GM12878 (cell line): Measurements from ENCODE around the gene FAM47E. TPM values are rescaled to one million over a fixed set of nuclear protein-coding genes. Genes with fewer than 3 reads are reported as not detected.

Experiments used
- ATAC-seq: fragments of 200-7000 bp; cut with Tn5 transposase; 3 replicates; pipeline ENCODE4 v1.9.1; 2020; ENCODE audit warnings: mild to moderate bottlenecking, moderate library complexity
- BruUV-seq: library from RNA; stranded (reverse); fragments of 400-500 nt; replicated peaks from 2 replicates; lab custom pipeline; 2021; lab: Mats Ljungman, UMichigan
- CTCF ChIA-PET: fragments of 300-600 bp; sonication (Branson Sonifier 250); formaldehyde crosslinking; extraction: SDS; loops from one replicate; lab custom pipeline; 2021; ENCODE audit warnings: inconsistent platforms; lab: Yijun Ruan, JAX
- POLR2A ChIA-PET: fragments of 350-600 bp; formaldehyde crosslinking; extraction: SDS; loops from one replicate; lab custom pipeline; 2021; ENCODE audit warnings: inconsistent platforms; lab: Charles Lee
- RAD21 ChIA-PET: fragments of 300-600 bp; sonication (Branson Sonifier 250); formaldehyde crosslinking; loops from one replicate; lab custom pipeline; 2023; ENCODE audit warnings: antibody characterized with exemption; ENCODE audit not compliant: unreplicated experiment; lab: Charles Lee
- SMC1A ChIA-PET: fragments of 300-600 bp; sonication (Branson Sonifier 250); formaldehyde crosslinking; loops from one replicate; lab custom pipeline; 2023; ENCODE audit not compliant: unreplicated experiment, uncharacterized antibody; lab: Charles Lee
- DNase-seq: peaks from one replicate; pipeline ENCODE4 v3.0.0-alpha.2; 2011; ENCODE audit warnings: low read depth, low spot score
- FAIRE-seq: peaks from 3 replicates; lab custom pipeline; 2011; peaks lifted over from hg19 to GRCh38; lab: Jason Lieb, UNC
- H2AFZ ChIP-seq: 2 replicates; pipeline ENCODE4 v1.6.0; 2011; ENCODE audit warnings: low read depth, low read length, control low read depth; ENCODE audit not compliant: control insufficient read depth
- H3K27ac ChIP-seq: 2 replicates; pipeline ENCODE4 v1.5.1; 2011; ENCODE audit warnings: control low read depth; ENCODE audit not compliant: control insufficient read depth, insufficient read depth
- H3K27me3 ChIP-seq, 2 experiments: replicated peaks in 1 of 2; 2 replicates each; pipeline versions ENCODE4 v1.6.0 to v1.6.1; 2011; ENCODE audit warnings: low read length in 1 of 2; ENCODE audit not compliant: control insufficient read depth in 2 of 2, insufficient read depth in 2 of 2
- H3K36me3 ChIP-seq, 2 experiments: 2 replicates each; pipeline ENCODE4 v1.5.1; 2011; ENCODE audit warnings: low read length in 1 of 2; ENCODE audit not compliant: control insufficient read depth in 2 of 2, insufficient read depth in 2 of 2
- H3K4me1 ChIP-seq: 2 replicates; pipeline ENCODE4 v1.6.1; 2011; ENCODE audit warnings: mild to moderate bottlenecking, low read length, moderate library complexity, mixed read lengths; ENCODE audit not compliant: control insufficient read depth, insufficient read depth
- H3K4me2 ChIP-seq: 2 replicates; pipeline ENCODE4 v1.6.0; 2011; ENCODE audit warnings: control low read depth; ENCODE audit not compliant: control insufficient read depth, insufficient read depth
- H3K4me3 ChIP-seq: fragments of 200-600 bp; sonication (generic); 2 replicates; pipeline ENCODE4 v1.5.1; 2016
- H3K79me2 ChIP-seq: 2 replicates; pipeline ENCODE4 v1.6.0; 2011; ENCODE audit warnings: low read length; ENCODE audit not compliant: control insufficient read depth, insufficient read depth
- H3K9ac ChIP-seq: 2 replicates; pipeline ENCODE4 v1.8.0; 2011; ENCODE audit warnings: low read length, control low read depth, mixed read lengths; ENCODE audit not compliant: control insufficient read depth, insufficient read depth
- H3K9me3 ChIP-seq: replicated peaks from 3 replicates; pipeline ENCODE4 v1.5.1; 2011; ENCODE audit warnings: mild to moderate bottlenecking, low read length; ENCODE audit not compliant: control insufficient read depth, insufficient read depth
- H4K20me1 ChIP-seq: 2 replicates; pipeline ENCODE4 v1.6.0; 2011; ENCODE audit not compliant: control insufficient read depth, insufficient read depth
- ASH2L ChIP-seq: fragments of 300-600, 200-600 bp; sonication (generic); IDR thresholded peaks from 2 replicates; pipeline ENCODE4 v1.6.1; 2017; ENCODE audit warnings: low read depth, mild to moderate bottlenecking, borderline replicate concordance
- BHLHE40 ChIP-seq, 2 experiments: fragments of 450-650 bp in 1 of 2; IDR thresholded peaks; 2 replicates each; pipeline ENCODE4 v1.6.1; 2011 to 2017; ENCODE audit warnings: low read depth in 2 of 2, borderline replicate concordance in 1 of 2, improper control_type of control experiment in 1 of 2, low read length in 1 of 2, mild to moderate bottlenecking in 1 of 2
- CEBPB ChIP-seq, 2 experiments: fragments of 150-350 bp in 1 of 2; IDR thresholded peaks; 2 replicates each; pipeline ENCODE4 v1.6.1; 2012 to 2014; ENCODE audit warnings: low read depth in 2 of 2, low read length in 2 of 2, borderline replicate concordance in 1 of 2, inconsistent platforms in 1 of 2
- FOXM1 ChIP-seq: IDR thresholded peaks from 2 replicates; pipeline ENCODE4 v1.6.1; 2012; ENCODE audit warnings: low read depth, mild to moderate bottlenecking, inconsistent platforms, low read length, moderate library complexity
- HDAC6 ChIP-seq: fragments of 200-600 bp; sonication (generic); IDR thresholded peaks from one replicate; pipeline ENCODE4 v1.8.0; 2017; ENCODE audit warnings: antibody characterized with exemption; ENCODE audit not compliant: unreplicated experiment
- MXI1 ChIP-seq: fragments of 150-350 bp; IDR thresholded peaks from 2 replicates; pipeline ENCODE4 v1.6.1; 2011; ENCODE audit warnings: low read depth, mild to moderate bottlenecking, inconsistent platforms, low read length, improper control_type of control experiment
- PML ChIP-seq: IDR thresholded peaks from 2 replicates; pipeline ENCODE4 v1.6.1; 2012; ENCODE audit warnings: low read length, inconsistent platforms
- RAD21 ChIP-seq: IDR thresholded peaks from 2 replicates; pipeline ENCODE4 v1.6.1; 2011; ENCODE audit warnings: mild to moderate bottlenecking, low read depth, low read length, moderate library complexity; ENCODE audit not compliant: insufficient read depth
- RCOR1 ChIP-seq: conservative IDR thresholded peaks from 2 replicates; pipeline ENCODE4 v1.6.1; 2012; ENCODE audit warnings: low read depth, low read length, improper control_type of control experiment
- SIX5 ChIP-seq: IDR thresholded peaks from 2 replicates; pipeline ENCODE4 v1.6.1; 2011; ENCODE audit warnings: mild to moderate bottlenecking, low read depth, low read length, moderate library complexity; ENCODE audit not compliant: severe bottlenecking
- TAF1 ChIP-seq: IDR thresholded peaks from 2 replicates; pipeline ENCODE4 v1.6.1; 2011; ENCODE audit warnings: mild to moderate bottlenecking, low read depth, low read length, borderline replicate concordance
- TCF7 ChIP-seq: IDR thresholded peaks from 2 replicates; pipeline ENCODE4 v1.6.1; 2014; ENCODE audit warnings: antibody characterized with exemption, borderline replicate concordance
- ZNF207 ChIP-seq: fragments of 450-650 bp; IDR thresholded peaks from 2 replicates; pipeline ENCODE4 v1.6.1; 2014; ENCODE audit warnings: antibody characterized with exemption, mild to moderate bottlenecking, borderline replicate concordance
- ZNF274 ChIP-seq: IDR thresholded peaks from one replicate; pipeline ENCODE4 v1.8.0; 2011; ENCODE audit not compliant: insufficient read length, insufficient read depth
- ZSCAN29 ChIP-seq: fragments of 450-650 bp; IDR thresholded peaks from 2 replicates; pipeline ENCODE4 v1.6.1; 2017; ENCODE audit warnings: mild to moderate bottlenecking, moderate library complexity
- in situ Hi-C: fragments of 300-500 bp; cut with MboI; formaldehyde crosslinking; loops from 9 replicates; pipeline ENCODE4 v1.14.3; 2018; ENCODE audit warnings: mixed read lengths
- intact Hi-C: fragments of 100-400 bp; cut with micrococcal nuclease; formaldehyde crosslinking; loops from one replicate; pipeline ENCODE4 v1.14.2; 2022; ENCODE audit not compliant: unreplicated experiment
- polyA plus RNA-seq, 11 experiments: library from polyadenylated mRNA; depleted of rRNA in 4 of 11; unstranded in 6 of 11; stranded (reverse) in 5 of 11; fragments of >200 nt; fragmentation: Nextera tagmentation in 4 of 11; fragmentation: Illumina TruSeq in 1 of 11; extraction: Ambion mirVana in 4 of 11; extraction: Trizol in 1 of 11; gene quantifications; 1 replicate in 1 of 11; 2 replicates in 10 of 11; pipeline versions ENCODE4 v1.2.1 to v1.2.3, GENCODE V29; 2011 to 2016; ENCODE audit warnings: inconsistent platforms in 2 of 11, missing spikeins in 2 of 11, low read depth in 1 of 11
- total RNA-seq, 4 experiments: library from RNA; depleted of rRNA in 3 of 4; stranded (reverse); fragments of >200 nt in 3 of 4; fragmentation: Illumina TruSeq in 1 of 4; extraction: Trizol in 1 of 4; gene quantifications; 2 replicates each; pipeline versions ENCODE4 v1.2.1 to v1.2.3, GENCODE V29; 2013 to 2021
- TF ChIP-seq, protein P1 (sequence below): fragments of 450-650 bp; IDR thresholded peaks from 2 replicates; pipeline ENCODE4 v1.6.1; 2017; ENCODE audit warnings: mild to moderate bottlenecking
- TF ChIP-seq, protein P2 (sequence below): IDR thresholded peaks from 2 replicates; pipeline ENCODE4 v1.6.1; 2012; ENCODE audit warnings: low read depth, low read length, improper control_type of control experiment

FAM47E gene
- total and polyA plus RNA-seq, 10 of the 15 experiments (the other 5 are each of a cell fraction or from before 2014, with no cell fraction given): 0.03 TPM; not detected in 9

DNA sequence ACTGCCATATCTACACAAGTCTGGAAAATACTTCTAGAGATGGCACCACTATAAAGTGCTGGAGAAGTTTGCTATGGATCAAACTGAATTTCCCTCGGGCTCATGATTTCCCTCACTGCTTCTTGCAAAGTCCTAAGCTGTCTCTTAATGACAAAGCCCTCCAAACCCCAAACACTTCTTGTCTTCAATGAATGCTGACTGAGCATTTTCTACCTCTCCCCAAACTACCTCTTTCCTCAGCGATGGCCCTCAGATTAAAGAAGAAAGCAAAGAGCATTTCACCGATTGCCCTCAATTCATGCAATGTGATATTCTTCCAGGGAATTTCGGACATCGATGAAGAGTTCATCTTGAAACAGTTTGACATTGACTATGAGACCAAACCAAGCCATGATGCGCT, 19.7 kb downstream of the FAM47E start (continued):
- TF ChIP-seq ZNF207: no peak
- no peak for TF ChIP-seq TAF1
- TF ChIP-seq, protein P1, sequence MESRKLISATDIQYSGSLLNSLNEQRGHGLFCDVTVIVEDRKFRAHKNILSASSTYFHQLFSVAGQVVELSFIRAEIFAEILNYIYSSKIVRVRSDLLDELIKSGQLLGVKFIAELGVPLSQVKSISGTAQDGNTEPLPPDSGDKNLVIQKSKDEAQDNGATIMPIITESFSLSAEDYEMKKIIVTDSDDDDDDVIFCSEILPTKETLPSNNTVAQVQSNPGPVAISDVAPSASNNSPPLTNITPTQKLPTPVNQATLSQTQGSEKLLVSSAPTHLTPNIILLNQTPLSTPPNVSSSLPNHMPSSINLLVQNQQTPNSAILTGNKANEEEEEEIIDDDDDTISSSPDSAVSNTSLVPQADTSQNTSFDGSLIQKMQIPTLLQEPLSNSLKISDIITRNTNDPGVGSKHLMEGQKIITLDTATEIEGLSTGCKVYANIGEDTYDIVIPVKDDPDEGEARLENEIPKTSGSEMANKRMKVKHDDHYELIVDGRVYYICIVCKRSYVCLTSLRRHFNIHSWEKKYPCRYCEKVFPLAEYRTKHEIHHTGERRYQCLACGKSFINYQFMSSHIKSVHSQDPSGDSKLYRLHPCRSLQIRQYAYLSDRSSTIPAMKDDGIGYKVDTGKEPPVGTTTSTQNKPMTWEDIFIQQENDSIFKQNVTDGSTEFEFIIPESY: no peak
- TF ChIP-seq, protein P2, sequence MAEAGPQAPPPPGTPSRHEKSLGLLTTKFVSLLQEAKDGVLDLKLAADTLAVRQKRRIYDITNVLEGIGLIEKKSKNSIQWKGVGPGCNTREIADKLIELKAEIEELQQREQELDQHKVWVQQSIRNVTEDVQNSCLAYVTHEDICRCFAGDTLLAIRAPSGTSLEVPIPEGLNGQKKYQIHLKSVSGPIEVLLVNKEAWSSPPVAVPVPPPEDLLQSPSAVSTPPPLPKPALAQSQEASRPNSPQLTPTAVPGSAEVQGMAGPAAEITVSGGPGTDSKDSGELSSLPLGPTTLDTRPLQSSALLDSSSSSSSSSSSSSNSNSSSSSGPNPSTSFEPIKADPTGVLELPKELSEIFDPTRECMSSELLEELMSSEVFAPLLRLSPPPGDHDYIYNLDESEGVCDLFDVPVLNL: no peak
- TF ChIP-seq, all 136 proteins: peak for 0

DNA sequence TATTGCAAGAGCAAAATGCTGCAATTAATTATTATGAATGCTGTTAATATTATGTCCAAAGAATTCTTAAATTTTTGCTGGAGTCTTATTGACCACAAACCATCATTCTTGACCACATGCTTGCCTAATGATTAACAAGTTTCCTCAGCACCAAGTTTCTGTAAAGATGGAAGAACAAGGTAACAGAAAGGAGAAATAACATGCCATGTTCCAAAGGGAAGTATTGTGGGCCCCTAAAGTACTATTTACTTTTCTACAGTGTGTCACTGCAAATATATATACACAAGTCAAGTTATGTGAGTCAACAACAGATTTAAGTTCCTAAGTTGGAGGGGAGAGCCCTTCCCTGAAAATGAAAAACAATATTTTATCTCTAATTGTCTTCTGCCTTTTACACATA, 20.6 kb downstream of the FAM47E start:
- Histone ChIP-seq H3K4me1 (no peaks in the 10 kb centered on the region), H3K27ac (no peak overlapping the region), H2AFZ (no peak overlapping the region)
- BruUV-seq: no TSS peak
- TF ChIP-seq ASH2L: no peak
- no peak for TF ChIP-seq HDAC6
- no peak for TF ChIP-seq FOXM1
- TF ChIP-seq PML: no peak
- no peak for TF ChIP-seq TCF7
- TF ChIP-seq ZNF274: no peak
- TF ChIP-seq ZSCAN29: no peak
- no peak for TF ChIP-seq CEBPB (IDR thresholded peaks at IDR 0.05; ENCODE audit: borderline replicate concordance in 1 of 2, low read depth in 2 of 2, low read length in 2 of 2)
- TF ChIP-seq RCOR1: no peak
- no peak for TF ChIP-seq RAD21
- no peak for TF ChIP-seq MXI1
- no peak for TF ChIP-seq BHLHE40 (IDR thresholded peaks at IDR 0.05; ENCODE audit: borderline replicate concordance in 1 of 2, low read depth in 2 of 2, low read length in 1 of 2)
- no peak for TF ChIP-seq SIX5
- TF ChIP-seq, all 136 proteins: peak for 0
- no peaks in the 10 kb centered on the region for H3K79me2 ChIP-seq
- RAD21 ChIA-PET: no interaction called here
- no peak overlapping the region for H3K4me3 ChIP-seq
- no peak overlapping the region for H3K9ac ChIP-seq
- H3K36me3 ChIP-seq: no peaks in the 10 kb centered on the region
- SMC1A ChIA-PET: no interaction called here
- intact Hi-C loops (no loop called here), in situ Hi-C loops (no loop called here)
- DNase-seq: no peak
- H3K27me3 ChIP-seq: peaks cover 0 to 10% of the 10 kb centered on the region in 2 experiments; a peak in 2 of 4 replicates
- no peaks in the 10 kb centered on the region for H3K9me3 ChIP-seq
- CTCF ChIA-PET: no interaction called here
- POLR2A ChIA-PET: no interaction called here
- ATAC-seq: no peak
- no peak for FAIRE-seq
- no peaks in the 10 kb centered on the region for H4K20me1 ChIP-seq
- H3K4me2 ChIP-seq: no peak overlapping the region
